ENCODE measurements around the gene KRTAP5-3.

- no peak for TF ChIP-seq EGR1 (IDR thresholded peaks at IDR 0.05)
- no peak for TF ChIP-seq NFIC (IDR thresholded peaks at IDR 0.05)
- TF ChIP-seq ZBTB7A (IDR thresholded peaks at IDR 0.05; ENCODE audit: low read depth) = no peak
- TF ChIP-seq EP300 (IDR thresholded peaks at IDR 0.05; ENCODE audit: borderline replicate concordance) = no peak
- no peak for TF ChIP-seq CEBPB (IDR thresholded peaks at IDR 0.05)
- no peak for TF ChIP-seq USF1 (IDR thresholded peaks at IDR 0.05)
- no peak for TF ChIP-seq TEAD4 (IDR thresholded peaks at IDR 0.05)
- TF ChIP-seq RAD21 (IDR thresholded peaks at IDR 0.05; ENCODE audit: low read depth) = no peak
- no peak for TF ChIP-seq MAX (IDR thresholded peaks at IDR 0.05)
- no peak for TF ChIP-seq REST (IDR thresholded peaks at IDR 0.05; ENCODE audit: low read depth)
- no peak for TF ChIP-seq TAF1 (IDR thresholded peaks at IDR 0.05; ENCODE audit: low read depth)
Observed at GRCh38 chr11:1637628-1638027, 29.4 kb upstream of the KRTAP5-3 start.
